NCI-H1930 (cell line): Measurements from ENCODE around the gene PKP1.
"Not testable (repeated sequence)": the region's sequence is repeated elsewhere in the genome, so short reads cannot be mapped to it uniquely, and the experiment has no call there.

ENCODE experiments used
- DNase-seq, 2 experiments: peaks; one replicate each; lab custom pipeline; 2025; lab: John Stamatoyannopoulos, UW

PKP1 gene

DNA sequence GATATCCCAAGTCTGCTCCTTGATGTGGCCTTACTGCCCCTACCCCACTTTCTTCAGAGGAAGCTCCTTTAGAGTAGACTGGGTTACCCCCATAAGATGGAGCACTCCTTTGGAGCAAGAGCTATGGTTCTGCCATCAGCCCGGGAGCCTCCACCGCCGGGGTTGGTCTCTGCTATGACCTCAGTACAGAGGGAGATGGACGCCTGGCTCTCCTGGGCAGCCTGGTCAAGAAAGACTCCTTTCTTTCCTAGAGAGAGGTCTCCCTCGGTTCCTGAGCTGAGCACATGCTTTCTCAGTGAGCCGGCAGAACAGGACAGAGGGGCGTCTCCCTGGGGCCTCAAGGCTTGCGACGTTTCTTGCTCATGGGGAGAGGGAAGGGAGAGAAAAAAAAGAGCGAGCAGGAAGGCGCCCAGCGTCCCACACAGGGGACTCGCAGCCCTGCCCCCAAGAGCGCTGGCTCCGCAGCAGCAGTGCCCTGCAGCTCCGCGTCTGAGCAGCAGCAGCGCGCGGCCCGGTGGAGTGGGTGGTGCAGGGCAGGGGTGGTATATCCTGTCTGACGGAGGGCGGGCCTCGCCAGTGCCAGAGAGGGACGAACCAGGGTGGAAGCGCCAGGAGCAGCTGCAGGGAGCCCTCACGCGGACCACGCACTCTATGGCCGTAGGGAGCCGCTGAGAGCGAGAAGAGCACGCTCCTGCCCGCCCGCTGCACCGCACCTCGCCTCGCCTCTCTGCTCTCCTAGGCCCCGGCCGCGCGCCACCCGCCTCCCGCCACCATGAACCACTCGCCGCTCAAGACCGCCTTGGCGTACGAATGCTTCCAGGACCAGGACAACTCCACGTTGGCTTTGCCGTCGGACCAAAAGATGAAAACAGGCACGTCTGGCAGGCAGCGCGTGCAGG, at the start of gene PKP1:
TSS of gene PKP1 (plus strand) at position 576 of the 899 bp plus-strand sequence. CDS start at position 773, 197 bp downstream.
- no peak for DNase-seq

- not testable (repeated sequence) for DNase-seq
These were observed 43.7 kb upstream of the PKP1 start for GRCh38 chr1:201239646-201240045.

DNA sequence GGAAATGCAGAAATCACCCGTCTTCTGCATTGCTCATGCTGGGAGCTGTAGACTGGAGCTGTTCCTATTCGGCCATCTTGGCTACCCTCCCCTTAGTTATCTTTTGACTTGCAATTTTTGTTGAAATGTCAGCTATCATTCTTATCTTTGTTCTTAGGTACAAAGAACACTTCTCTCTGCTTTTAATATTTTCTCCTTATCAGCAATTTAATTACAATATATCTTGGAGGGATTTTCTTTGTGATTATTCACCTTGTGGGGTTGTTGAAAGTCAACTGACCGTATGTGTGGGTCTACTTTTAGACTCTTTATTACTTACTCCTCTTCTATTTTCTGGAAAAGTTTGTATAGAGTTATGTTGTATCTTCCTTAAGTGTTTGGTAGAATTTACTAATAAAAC, 43.1 kb upstream of the PKP1 start:
- DNase-seq, result no peak

GRCh38 chr1:201241736-201242135, 41.6 kb upstream of the PKP1 start:
- no peak for DNase-seq

DNA sequence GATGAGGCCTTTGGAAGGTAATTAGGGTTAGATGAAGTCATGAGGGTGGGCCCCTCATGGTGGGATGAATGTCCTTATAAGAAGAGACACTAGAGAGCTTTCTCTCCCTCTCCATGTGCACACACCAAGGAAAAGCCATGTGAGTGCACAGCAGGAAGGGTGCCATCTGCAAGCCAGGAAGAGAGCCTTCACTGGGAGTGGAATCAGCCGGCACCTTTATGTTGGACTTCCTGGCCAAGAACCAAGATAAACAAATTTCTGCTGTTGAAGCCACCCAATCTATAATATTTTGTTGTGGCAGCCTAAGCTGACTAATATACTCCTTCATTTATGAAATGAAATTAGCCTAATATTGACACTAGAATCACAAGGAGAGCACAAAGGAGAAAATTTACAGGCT, 38.2 kb upstream of the PKP1 start:
- no peak for DNase-seq

- DNase-seq, result no peak
These were observed 34.4 kb upstream of the PKP1 start for GRCh38 chr1:201248721-201249559.

- DNase-seq, result no peak
These were observed 32.8 kb upstream of the PKP1 start for GRCh38 chr1:201250326-201251011.

DNA sequence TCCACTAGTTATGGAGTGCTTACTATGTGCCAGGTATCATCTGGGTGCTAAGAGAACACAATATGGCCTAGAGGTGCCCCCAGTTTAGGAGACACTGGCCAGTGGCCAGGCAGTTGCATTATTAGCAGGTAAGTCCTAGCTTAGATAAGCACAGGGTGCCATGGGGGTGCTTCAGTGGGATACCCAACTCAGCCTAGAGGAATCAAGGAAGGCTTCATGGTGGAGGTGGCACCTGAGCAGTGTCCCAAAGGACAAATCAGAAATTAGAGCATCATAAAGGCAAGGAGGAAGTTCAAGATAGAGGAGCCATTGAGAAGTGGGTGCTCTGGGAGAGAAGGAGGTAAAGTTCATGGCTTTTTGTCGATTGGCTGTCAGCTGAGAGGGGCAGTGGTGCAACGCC, 31.9 kb upstream of the PKP1 start:
- DNase-seq, result no peak

DNA sequence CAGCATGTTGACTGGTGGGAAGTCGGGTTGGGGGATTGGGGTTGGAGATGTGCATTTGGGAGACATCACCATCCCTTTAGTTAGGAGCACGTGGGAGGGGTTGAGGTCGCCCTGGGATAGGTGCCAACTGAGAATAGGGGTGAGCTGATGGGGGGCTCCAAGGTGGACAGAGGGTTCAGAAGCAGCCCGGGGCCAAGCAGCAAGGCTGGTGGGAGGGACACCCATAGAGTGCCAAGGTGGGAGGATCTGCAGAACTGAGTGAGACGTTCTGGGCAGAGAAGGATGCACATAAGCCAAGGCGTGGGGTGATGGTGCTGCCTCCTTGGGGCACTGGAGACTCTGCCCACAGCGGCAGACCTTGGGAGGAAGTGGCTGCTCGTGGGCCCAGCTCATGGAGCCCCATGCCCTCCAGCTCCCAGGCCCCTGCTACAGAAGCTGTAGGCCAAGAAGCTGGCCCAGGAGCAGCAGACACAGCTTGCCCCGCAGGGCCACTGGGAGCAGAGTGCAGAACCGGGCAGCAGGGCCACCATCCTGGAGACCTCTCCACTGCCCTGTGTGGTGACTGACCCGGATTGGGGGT, 31.4 kb upstream of the PKP1 start:
- no peak for DNase-seq

DNA sequence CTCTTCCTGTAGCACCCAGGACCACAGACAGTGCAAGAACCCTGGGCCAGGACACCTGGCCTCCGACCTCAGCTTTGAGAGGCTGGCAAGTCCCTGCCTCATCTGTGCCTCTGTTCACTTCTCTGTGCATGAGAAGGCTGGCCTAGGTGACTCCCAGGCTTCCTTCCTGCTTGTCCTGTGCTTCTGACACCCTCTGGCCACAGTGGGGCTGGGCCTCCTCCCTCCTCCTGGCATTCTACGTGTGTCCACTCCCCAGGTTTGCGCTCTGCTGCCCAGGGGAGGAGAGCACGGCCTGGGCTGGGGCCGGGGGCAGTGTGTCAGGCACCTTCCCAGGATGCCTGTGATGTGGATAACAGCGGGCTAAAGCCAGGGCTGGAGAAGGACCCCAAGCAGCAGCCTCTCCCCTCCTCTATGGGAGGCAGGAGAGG, 30.3 kb upstream of the PKP1 start:
- DNase-seq, result no peak

DNA sequence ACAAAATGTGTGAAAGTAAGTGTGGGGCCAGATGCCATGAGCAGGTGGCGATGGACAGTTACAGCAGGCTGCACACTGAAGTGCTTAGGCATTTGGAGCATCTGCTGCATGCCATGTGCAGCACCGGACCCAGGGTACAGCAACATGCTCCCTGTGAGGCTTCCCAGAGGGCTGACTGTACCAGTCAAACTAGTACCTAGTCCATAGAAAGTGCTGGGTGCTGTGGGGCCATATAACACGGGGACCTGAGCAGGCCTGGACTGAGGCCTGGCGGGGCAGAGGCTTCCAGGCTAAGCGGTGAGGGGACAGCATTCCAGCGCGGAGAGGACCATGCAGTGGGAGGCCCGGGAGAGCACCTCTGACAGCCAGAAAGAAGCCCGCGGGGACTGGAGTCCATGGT, 29.9 kb upstream of the PKP1 start:
- DNase-seq, result no peak

GRCh38 chr1:201253906-201254624, 29.2 kb upstream of the PKP1 start:
- no peak for DNase-seq

DNA sequence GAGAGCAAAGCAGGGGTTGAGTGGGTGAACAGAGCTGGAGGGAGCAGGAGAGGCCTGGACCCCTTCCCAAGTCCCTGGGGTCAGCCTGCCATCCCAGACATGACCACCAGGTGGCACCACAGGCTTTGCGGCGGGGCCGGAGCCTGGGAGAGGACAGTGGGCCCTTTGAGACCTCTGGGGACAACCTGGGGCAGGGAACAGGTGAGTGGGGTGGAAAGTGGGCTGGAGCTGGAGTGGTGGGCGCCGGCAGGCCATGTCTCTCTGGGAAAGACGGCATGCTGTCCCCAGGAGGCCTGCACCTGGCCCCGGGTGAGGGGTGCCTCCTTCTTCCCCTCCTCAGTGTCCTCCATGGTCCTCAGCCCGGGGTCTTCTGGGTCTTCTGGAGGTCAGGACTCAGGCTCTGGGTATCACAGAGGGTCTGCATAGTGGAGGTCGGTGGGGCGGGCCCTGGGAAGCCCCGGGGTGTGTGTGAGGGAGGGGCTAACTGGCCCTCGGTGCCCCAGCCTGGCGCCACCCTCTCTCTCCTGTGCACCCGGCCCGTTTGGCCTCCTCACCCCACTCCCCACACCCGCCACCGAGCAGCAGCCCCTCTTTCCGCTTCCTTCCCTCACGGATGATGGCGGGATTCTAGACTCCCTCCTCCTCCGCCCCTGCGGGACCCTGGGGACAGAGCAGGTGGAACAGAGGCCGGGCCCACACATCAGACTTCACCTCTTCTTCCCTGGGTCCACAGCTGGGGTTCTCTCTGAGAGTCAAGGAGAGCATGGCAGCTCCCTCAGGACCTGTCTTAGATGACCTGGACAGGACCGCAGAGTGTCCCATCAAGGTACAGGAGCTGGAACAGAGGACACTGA, 28.5 kb upstream of the PKP1 start:
- DNase-seq, result peak in 1 of 2 experiments; percentile 37

DNA sequence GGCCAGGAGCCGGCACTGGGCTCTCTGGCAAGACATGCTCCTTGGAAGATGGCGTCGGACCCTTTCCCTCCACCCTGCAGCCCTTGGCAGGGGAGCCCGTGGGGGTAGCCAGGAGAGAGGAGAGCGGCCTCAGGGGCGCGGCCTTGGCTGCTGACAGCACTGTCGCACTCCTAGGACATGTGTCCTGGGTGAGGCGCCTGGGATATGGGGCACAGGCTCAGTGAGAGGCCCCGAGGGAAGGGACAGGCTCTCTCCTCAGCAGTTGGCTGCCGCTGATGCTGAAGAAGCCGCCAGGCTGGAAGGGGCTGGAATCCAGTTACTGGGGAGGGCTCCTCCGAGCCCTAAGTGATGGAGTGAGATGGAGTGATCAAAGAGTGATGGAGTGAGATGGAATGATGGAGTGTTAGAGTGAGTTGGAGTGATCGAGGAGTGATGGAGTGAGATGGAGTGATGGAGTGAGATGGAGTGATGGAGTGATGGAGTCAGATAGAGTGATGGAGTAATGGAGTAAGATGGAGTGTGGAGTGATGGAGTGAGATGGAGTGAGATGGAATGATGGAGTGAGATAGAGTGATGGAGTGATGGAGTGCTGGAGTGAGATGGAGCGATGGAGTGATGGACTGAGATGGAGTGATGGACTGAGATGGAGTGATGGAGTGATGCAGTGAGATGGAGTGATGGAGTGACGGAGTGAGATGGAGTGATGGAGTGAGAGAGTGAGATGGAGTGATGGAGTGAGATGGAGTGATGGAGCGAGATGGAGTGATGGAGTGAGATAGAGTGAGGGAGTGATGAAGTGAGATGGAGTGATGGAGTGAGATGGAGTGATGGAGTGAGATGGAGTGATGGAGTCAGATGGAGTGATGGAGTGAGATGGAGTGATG, 27.6 kb upstream of the PKP1 start:
- no peak for DNase-seq

DNA sequence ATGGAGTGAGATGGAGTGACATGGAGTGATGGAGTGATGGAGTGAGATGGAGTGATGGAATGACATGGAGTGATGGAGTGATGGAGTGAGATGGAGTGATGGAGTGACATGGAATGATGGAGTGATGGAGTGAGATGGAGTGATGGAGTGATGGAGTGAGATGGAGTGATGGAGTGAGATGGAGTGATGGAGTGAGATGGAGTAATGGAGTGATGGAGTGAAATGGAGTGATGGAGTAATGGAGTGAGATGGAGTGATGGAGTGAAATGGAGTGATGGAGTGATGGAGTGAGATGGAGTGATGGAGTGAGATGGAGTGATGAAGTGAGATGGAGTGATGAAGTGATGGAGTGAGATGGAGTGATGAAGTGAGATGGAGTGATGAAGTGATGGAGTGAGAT, 25.2 kb upstream of the PKP1 start:
- not testable (repeated sequence) for DNase-seq

DNA sequence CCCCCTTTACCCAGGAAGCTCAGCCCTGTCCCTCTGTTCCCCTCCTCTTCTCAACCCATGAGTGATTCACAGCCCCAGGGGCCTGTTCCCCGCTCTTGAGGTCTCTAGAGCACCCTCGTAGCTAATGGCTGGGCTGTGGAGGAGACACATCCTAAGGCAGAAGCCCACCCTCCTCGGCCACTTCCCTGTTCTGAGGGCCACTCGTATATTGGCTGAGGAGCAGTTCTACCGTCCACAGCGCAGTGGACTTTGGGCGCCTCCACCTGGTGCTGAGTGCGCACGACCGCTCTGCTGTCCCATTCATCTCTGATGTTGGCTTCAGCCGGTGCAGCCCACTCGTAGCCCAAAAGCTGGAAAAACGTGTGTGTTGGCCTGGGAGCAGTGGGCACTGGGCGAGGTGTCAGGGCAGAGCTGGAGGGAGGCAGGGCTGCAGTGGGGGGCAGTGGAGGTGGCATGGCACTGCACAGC, 24.5 kb upstream of the PKP1 start:
- DNase-seq, result no peak

- no peak for DNase-seq
These were observed 23.6 kb upstream of the PKP1 start for GRCh38 chr1:201259476-201260235.

DNA sequence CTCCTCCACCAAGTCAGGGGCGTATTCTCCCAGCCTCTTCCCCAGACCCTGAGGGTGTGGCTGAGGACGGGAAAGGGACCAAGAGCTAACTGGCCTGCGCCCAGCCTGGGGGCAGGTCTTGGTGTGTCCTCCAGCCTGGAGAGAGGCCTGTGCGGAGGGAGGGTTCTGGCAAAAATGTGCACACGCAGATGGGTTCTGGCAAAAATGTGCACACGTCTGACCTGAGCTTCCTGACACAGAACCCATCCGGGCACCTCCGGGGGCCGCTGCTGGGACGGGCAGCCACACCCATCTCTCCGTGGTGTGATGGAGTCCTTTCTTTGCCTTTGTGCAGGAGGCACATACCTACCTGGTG, 23.1 kb upstream of the PKP1 start:
- no peak for DNase-seq
